Common myeloid progenitor, CD34-positive (primary cell): Measurements from ENCODE around the gene DDX10.

Experiments used
- CTCF ChIA-PET: fragments of 350-600 bp; sonication (Branson Sonifier 250); formaldehyde crosslinking; loops from one replicate; lab custom pipeline; 2021; ENCODE audit warnings: antibody characterized with exemption; lab: Charles Lee
- POLR2A ChIA-PET: fragments of 350-600 bp; sonication (Branson Sonifier 250); formaldehyde crosslinking; loops from one replicate; lab custom pipeline; 2021; ENCODE audit warnings: antibody characterized with exemption; lab: Charles Lee
- DNase-seq, 3 donors: peaks; one replicate each; pipeline versions ENCODE4 v3.0.0 to v3.0.0-alpha.2; 2013
- H3K27ac ChIP-seq, 2 experiments: 1 replicate in 1 of 2; 2 replicates in 1 of 2; pipeline ENCODE4 v1.7.0; 2013; ENCODE audit warnings: inconsistent platforms in 2 of 2, low read length in 2 of 2, mild to moderate bottlenecking in 2 of 2, low read depth in 1 of 2, moderate library complexity in 1 of 2; ENCODE audit not compliant: severe bottlenecking in 2 of 2, insufficient read depth in 1 of 2, poor library complexity in 1 of 2
- H3K27me3 ChIP-seq, 5 experiments: replicated peaks in 2 of 5; 1 replicate in 3 of 5; 2 replicates in 2 of 5; pipeline versions ENCODE4 v1.6.1 to v1.7.0; 2013; ENCODE audit warnings: low read length in 4 of 5, mild to moderate bottlenecking in 2 of 5, moderate library complexity in 2 of 5, inconsistent platforms in 1 of 5; ENCODE audit not compliant: insufficient read depth in 5 of 5, control insufficient read depth in 4 of 5
- H3K36me3 ChIP-seq, 4 experiments: 1 replicate in 2 of 4; 2 replicates in 2 of 4; pipeline versions ENCODE4 v1.6.1 to v1.7.0; 2013; ENCODE audit warnings: low read length in 3 of 4, control low read depth in 1 of 4, mild to moderate bottlenecking in 1 of 4; ENCODE audit not compliant: control insufficient read depth in 4 of 4, insufficient read depth in 4 of 4
- H3K4me1 ChIP-seq, 4 experiments: 1 replicate in 3 of 4; 2 replicates in 1 of 4; pipeline versions ENCODE4 v1.6.1 to v1.7.1; 2013; ENCODE audit warnings: low read length in 3 of 4, mild to moderate bottlenecking in 3 of 4, control low read depth in 1 of 4, inconsistent platforms in 1 of 4, moderate library complexity in 1 of 4; ENCODE audit not compliant: control insufficient read depth in 4 of 4, insufficient read depth in 4 of 4; ENCODE audit errors: control extremely low read depth in 1 of 4
- H3K4me3 ChIP-seq, 7 experiments: 1 replicate in 4 of 7; 2 replicates in 3 of 7; pipeline versions ENCODE4 v1.5.1 to v1.7.0; 2013; ENCODE audit warnings: mild to moderate bottlenecking in 7 of 7, low read length in 6 of 7, moderate library complexity in 6 of 7, inconsistent platforms in 2 of 7, low read depth in 2 of 7, control low read depth in 1 of 7; ENCODE audit not compliant: insufficient read depth in 4 of 7, control insufficient read depth in 1 of 7; ENCODE audit errors: extremely low read depth in 1 of 7
- H3K9me3 ChIP-seq, 5 experiments: 1 replicate in 4 of 5; 2 replicates in 1 of 5; pipeline versions ENCODE4 v1.6.1 to v1.7.1; 2013; ENCODE audit warnings: low read length in 4 of 5, mild to moderate bottlenecking in 2 of 5, inconsistent platforms in 1 of 5, low read depth in 1 of 5, moderate library complexity in 1 of 5; ENCODE audit not compliant: control insufficient read depth in 4 of 5, insufficient read depth in 2 of 5; ENCODE audit errors: control extremely low read depth in 1 of 5
- WGBS: methylation state at CpG from one replicate; pipeline ENCODE4 v1.1.5; 2013; ENCODE audit not compliant: insufficient coverage; 5-methylcytosine and 5-hydroxymethylcytosine counted together

The DDX10 gene

GRCh38 chr11:108871152-108871551 lies 206.3 kb downstream of the DDX10 start:
- no peak overlapping the region for H3K27ac ChIP-seq
- H3K4me1 ChIP-seq = no peaks in the 10 kb centered on the region
- POLR2A ChIA-PET = no interaction called here
- H3K27me3 ChIP-seq = no peaks in the 10 kb centered on the region
- H3K9me3 ChIP-seq = no peaks in the 10 kb centered on the region
- DNase-seq = peak; percentile 22 to 49 (median 45)
- no peaks in the 10 kb centered on the region for H3K36me3 ChIP-seq
- CTCF ChIA-PET = interaction anchor here (1.0 to 1.5 kb wide), 3 partner anchors 9 to 174 kb away, joined by 3 to 5 read pairs (median 4); no protein-coding TSS in a partner anchor
- H3K4me3 ChIP-seq = no peak overlapping the region

- Histone ChIP-seq H3K9me3 (no peaks in the 10 kb centered on the region), H3K27me3 (no peaks in the 10 kb centered on the region), H3K4me3 (no peak overlapping the region), H3K27ac (no peak overlapping the region), H3K36me3 (no peaks in the 10 kb centered on the region), H3K4me1 (no peaks in the 10 kb centered on the region)
- DNase-seq = no peak
- CTCF ChIA-PET = interaction anchor here (1.0 to 1.5 kb wide), 3 partner anchors 9 to 174 kb away, joined by 3 to 5 read pairs (median 4); no protein-coding TSS in a partner anchor
- WGBS = no CpG with 5 or more reads among the region's 2 CpGs
- POLR2A ChIA-PET = no interaction called here
Measured at GRCh38 chr11:108871867-108872266, 207.0 kb downstream of the DDX10 start.

- DNase-seq = no peak
- POLR2A ChIA-PET = no interaction called here
- H3K27ac ChIP-seq = no peak overlapping the region
- no CpG with 5 or more reads among the region's 3 CpGs for WGBS
- no peaks in the 10 kb centered on the region for H3K27me3 ChIP-seq
- CTCF ChIA-PET = no interaction called here
- no peak overlapping the region for H3K4me3 ChIP-seq
- H3K36me3 ChIP-seq = no peaks in the 10 kb centered on the region
- H3K9me3 ChIP-seq = no peaks in the 10 kb centered on the region
- no peaks in the 10 kb centered on the region for H3K4me1 ChIP-seq
Measured at GRCh38 chr11:108872781-108873291, 208.0 kb downstream of the DDX10 start.

GRCh38 chr11:108873310-108873709 lies 208.4 kb downstream of the DDX10 start:
- no CpG with 5 or more reads among the region's 2 CpGs for WGBS
- Histone ChIP-seq H3K36me3 (no peaks in the 10 kb centered on the region), H3K4me1 (no peaks in the 10 kb centered on the region), H3K9me3 (no peaks in the 10 kb centered on the region), H3K27me3 (no peaks in the 10 kb centered on the region), H3K27ac (no peak overlapping the region), H3K4me3 (no peak overlapping the region)
- CTCF ChIA-PET = interaction anchor here (0.6 kb wide), 1 partner anchor 327 kb away, joined by 4 read pairs; no protein-coding TSS in a partner anchor
- POLR2A ChIA-PET = no interaction called here
- no peak for DNase-seq

DNA sequence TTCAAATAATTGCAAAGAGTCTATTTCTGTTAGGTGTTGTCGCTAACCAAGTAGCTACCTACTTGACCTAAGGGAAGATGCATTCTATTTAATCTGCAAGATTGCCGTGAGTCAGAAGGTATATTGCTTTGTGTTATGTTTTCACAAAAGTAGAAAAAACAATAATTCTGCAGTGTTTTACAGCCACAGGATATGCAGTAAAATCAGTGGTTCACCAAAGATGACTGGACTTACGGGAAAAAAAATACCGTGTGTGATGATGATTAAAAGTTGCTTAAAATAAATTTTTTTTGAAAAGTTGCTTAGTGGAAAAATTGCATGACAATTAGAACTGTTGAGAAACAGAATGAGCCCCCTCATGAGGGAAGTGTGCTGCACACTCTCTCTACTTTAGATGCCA lies 209.1 kb downstream of the DDX10 start:
- Histone ChIP-seq H3K9me3 (no peaks in the 10 kb centered on the region), H3K27me3 (no peaks in the 10 kb centered on the region), H3K4me1 (no peaks in the 10 kb centered on the region), H3K4me3 (no peak overlapping the region), H3K27ac (no peak overlapping the region), H3K36me3 (no peaks in the 10 kb centered on the region)
- WGBS = 100% methylated on average over 4 of the region's 4 CpGs
- CTCF ChIA-PET = no interaction called here
- POLR2A ChIA-PET = no interaction called here
- DNase-seq = no peak

- Histone ChIP-seq H3K36me3 (no peaks in the 10 kb centered on the region), H3K4me1 (no peaks in the 10 kb centered on the region), H3K4me3 (no peak overlapping the region), H3K27ac (no peak overlapping the region), H3K9me3 (no peaks in the 10 kb centered on the region), H3K27me3 (no peaks in the 10 kb centered on the region)
- ChIA-PET CTCF (interaction anchor here (1.2 kb wide), 1 partner anchor 177 kb away, joined by 5 read pairs; no protein-coding TSS in a partner anchor), POLR2A (no interaction called here)
- no peak for DNase-seq
- no CpG with 5 or more reads among the region's 2 CpGs for WGBS
Measured at GRCh38 chr11:108875134-108875533, 210.3 kb downstream of the DDX10 start.

GRCh38 chr11:108877178-108877577 lies 212.3 kb downstream of the DDX10 start:
- H3K36me3 ChIP-seq = no peaks in the 10 kb centered on the region
- ChIA-PET CTCF (interaction anchor here (1.2 kb wide), 1 partner anchor 13 kb away, joined by 3 read pairs; no protein-coding TSS in a partner anchor), POLR2A (no interaction called here)
- H3K9me3 ChIP-seq = no peaks in the 10 kb centered on the region
- H3K27ac ChIP-seq = no peak overlapping the region
- H3K4me1 ChIP-seq = no peaks in the 10 kb centered on the region
- no CpG with 5 or more reads among the region's 2 CpGs for WGBS
- no peaks in the 10 kb centered on the region for H3K27me3 ChIP-seq
- no peak for DNase-seq
- no peak overlapping the region for H3K4me3 ChIP-seq
